SKM-1 (cell line): ENCODE results near the gene IFIH1.

Experiments used
- DNase-seq: peaks from one replicate; lab custom pipeline; 2025; ENCODE audit not compliant: unreplicated experiment; lab: John Stamatoyannopoulos, UW

The IFIH1 gene

GRCh38 chr2:162318328-162319180 is at the start of gene IFIH1:
Gene IFIH1, minus strand, starts transcription at chr2:162318684. Its CDS starts 377 bp downstream, at chr2:162318307.
- peak; percentile 76 for DNase-seq

GRCh38 chr2:162365392-162365791 is 46.9 kb upstream of the IFIH1 start:
- DNase-seq = no peak

- DNase-seq = peak; percentile 79
These were observed 26.1 kb upstream of the IFIH1 start for GRCh38 chr2:162344617-162344950.

- DNase-seq = peak; percentile 97
These were observed 25.5 kb upstream of the IFIH1 start, which contains the start of gene GCA for GRCh38 chr2:162343824-162344616. Gene GCA, plus strand, starts transcription at chr2:162344132. Its CDS starts 117 bp downstream, at chr2:162344249.

GRCh38 chr2:162343492-162343823 is 25.0 kb upstream of the IFIH1 start:
- no peak for DNase-seq

GRCh38 chr2:162342841-162343240 is 24.4 kb upstream of the IFIH1 start:
- peak; percentile 10 for DNase-seq

- no peak for DNase-seq
These were observed 23.8 kb upstream of the IFIH1 start for GRCh38 chr2:162342321-162342720.

GRCh38 chr2:162340822-162341221 is 22.3 kb upstream of the IFIH1 start:
- DNase-seq = no peak

GRCh38 chr2:162337868-162338267 is 19.4 kb upstream of the IFIH1 start:
- no peak for DNase-seq

- no peak for DNase-seq
These were observed 15.5 kb upstream of the IFIH1 start for GRCh38 chr2:162333968-162334367.

- no peak for DNase-seq
These were observed 12.4 kb upstream of the IFIH1 start for GRCh38 chr2:162330881-162331280.

- no peak for DNase-seq
These were observed 10.1 kb upstream of the IFIH1 start for GRCh38 chr2:162328424-162329157.

- DNase-seq = no peak
These were observed 9.3 kb upstream of the IFIH1 start for GRCh38 chr2:162327806-162328205.

- peak; percentile 13 for DNase-seq
These were observed 8.8 kb upstream of the IFIH1 start for GRCh38 chr2:162327134-162327769.

GRCh38 chr2:162324953-162325352 is 6.5 kb upstream of the IFIH1 start:
- DNase-seq = no peak

- no peak for DNase-seq
These were observed 2.5 kb upstream of the IFIH1 start for GRCh38 chr2:162320864-162321517.

- no peak for DNase-seq
These were observed 590 bp downstream of the IFIH1 start for GRCh38 chr2:162317861-162318327.

GRCh38 chr2:162317058-162317742 is 1.3 kb downstream of the IFIH1 start:
- no peak for DNase-seq

GRCh38 chr2:162316590-162316989 is 1.9 kb downstream of the IFIH1 start:
- no peak for DNase-seq

GRCh38 chr2:162315938-162316337 is 2.5 kb downstream of the IFIH1 start:
- no peak for DNase-seq
